Lung (tissue), 12 donors: ENCODE data around the gene DTNBP1. TPM values are rescaled to one million over a fixed set of nuclear protein-coding genes. Genes with fewer than 3 reads are reported as not detected.

Source experiments
- ATAC-seq: fragments of 200-7000 bp; cut with Tn5 transposase; one replicate; pipeline ENCODE4 v1.9.1; 2020; ENCODE audit warnings: moderate number of reproducible peaks; ENCODE audit not compliant: insufficient read depth, low FRiP score
- DNase-seq, 3 donors: peaks; one replicate each; pipeline ENCODE4 v3.0.0-alpha.2; 2013 to 2017
- H3K27ac ChIP-seq, 2 donors: one replicate each; pipeline ENCODE4 v1.5.1; 2013; ENCODE audit warnings: mild to moderate bottlenecking in 2 of 2, moderate library complexity in 2 of 2, control low read depth in 1 of 2, inconsistent platforms in 1 of 2, low read depth in 1 of 2, low read length in 1 of 2
- H3K27me3 ChIP-seq, 3 donors: one replicate each; pipeline ENCODE4 v1.5.1; 2013; ENCODE audit warnings: low read length in 2 of 3; ENCODE audit not compliant: control insufficient read depth in 3 of 3, insufficient read depth in 3 of 3
- H3K36me3 ChIP-seq, 4 donors: one replicate each; pipeline ENCODE4 v1.5.1; 2013; ENCODE audit warnings: low read length in 4 of 4, mild to moderate bottlenecking in 1 of 4, moderate library complexity in 1 of 4; ENCODE audit not compliant: control insufficient read depth in 4 of 4, insufficient read depth in 4 of 4
- H3K4me1 ChIP-seq, 5 donors: one replicate each; pipeline ENCODE4 v1.5.1; 2013; ENCODE audit warnings: low read length in 5 of 5, mild to moderate bottlenecking in 2 of 5, moderate library complexity in 1 of 5; ENCODE audit not compliant: control insufficient read depth in 5 of 5, insufficient read depth in 5 of 5
- H3K4me3 ChIP-seq: one replicate; pipeline ENCODE4 v1.5.1; 2013; ENCODE audit warnings: mild to moderate bottlenecking, control low read depth, moderate library complexity
- H3K9ac ChIP-seq, 2 donors: one replicate each; pipeline ENCODE4 v1.5.1; 2013; ENCODE audit warnings: low read length in 2 of 2, control low read depth in 1 of 2; ENCODE audit not compliant: insufficient read depth in 1 of 2
- H3K9me3 ChIP-seq, 4 donors: one replicate each; pipeline ENCODE4 v1.5.1; 2013; ENCODE audit warnings: low read length in 3 of 4, mild to moderate bottlenecking in 1 of 4, moderate library complexity in 1 of 4; ENCODE audit not compliant: control insufficient read depth in 4 of 4, insufficient read depth in 3 of 4
- WGBS, 2 donors: extraction: QIAGEN DNeasy Blood & Tissue Kit; methylation state at CpG; one replicate each; pipeline ENCODE4 v1.1.7; 2013; 5-methylcytosine and 5-hydroxymethylcytosine counted together
- polyA plus RNA-seq, 2 donors: library from polyadenylated mRNA; stranded (reverse); fragments of 200-250 nt; gene quantifications; one replicate each; pipeline ENCODE4 v1.2.1, GENCODE V29; 2013
- total RNA-seq, 2 donors: library from RNA; depleted of rRNA in 1 of 2; stranded (reverse); fragments of >200 nt in 1 of 2; gene quantifications; one replicate each; pipeline ENCODE4 v1.2.1, GENCODE V29; 2014 to 2021
- TF ChIP-seq, protein P1 (sequence below): IDR thresholded peaks from 2 replicates; pipeline ENCODE4 v1.5.1; 2012; ENCODE audit warnings: mild to moderate bottlenecking; ENCODE audit errors: control extremely low read depth, extremely low read depth
- donor health status: control.
- donor health status: control.
- donor health status: Bipolar disorder and iron deficiency.
- donor health status: healthy.
- donor health status: DM: yes; HTN: yes; CAD: no.

DTNBP1 gene
- total and polyA plus RNA-seq, 4 donors: 9.9 to 23.9 (median 20.5) TPM

DNA sequence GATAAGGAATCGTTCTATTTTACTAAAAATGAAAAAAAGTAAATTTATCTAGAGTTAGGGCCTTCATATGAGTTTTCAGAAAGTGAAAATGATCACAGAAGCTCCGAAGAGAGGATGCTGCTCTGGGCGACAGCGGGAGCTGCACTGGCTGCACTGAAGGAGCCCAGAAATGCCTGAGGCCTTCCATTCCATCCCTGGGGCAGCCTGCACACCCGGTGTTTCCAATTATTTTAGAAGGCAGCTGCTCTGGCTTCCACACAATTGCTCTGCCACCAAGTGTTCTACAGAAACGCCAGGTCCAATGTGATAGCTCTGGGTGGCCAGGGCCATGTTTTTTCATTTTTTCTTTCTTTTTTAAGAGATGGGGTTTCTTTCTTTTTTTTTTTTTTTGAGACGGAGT, 3.6 kb downstream of the DTNBP1 start:
- Histone ChIP-seq H3K27me3 (peaks cover 0 to 5% (median 0%) of the 10 kb centered on the region in 3 donors), H3K4me3 (no peak overlapping the region), H3K9ac (no peak overlapping the region), H3K27ac (no peak overlapping the region), H3K36me3 (no peaks in the 10 kb centered on the region), H3K4me1 (peaks cover 3 to 10% (median 5%) of the 10 kb centered on the region in 5 donors), H3K9me3 (no peaks in the 10 kb centered on the region)
- WGBS, 2 donors: 91% methylated on average over 7 of the region's 7 CpGs
- TF ChIP-seq, protein P1, sequence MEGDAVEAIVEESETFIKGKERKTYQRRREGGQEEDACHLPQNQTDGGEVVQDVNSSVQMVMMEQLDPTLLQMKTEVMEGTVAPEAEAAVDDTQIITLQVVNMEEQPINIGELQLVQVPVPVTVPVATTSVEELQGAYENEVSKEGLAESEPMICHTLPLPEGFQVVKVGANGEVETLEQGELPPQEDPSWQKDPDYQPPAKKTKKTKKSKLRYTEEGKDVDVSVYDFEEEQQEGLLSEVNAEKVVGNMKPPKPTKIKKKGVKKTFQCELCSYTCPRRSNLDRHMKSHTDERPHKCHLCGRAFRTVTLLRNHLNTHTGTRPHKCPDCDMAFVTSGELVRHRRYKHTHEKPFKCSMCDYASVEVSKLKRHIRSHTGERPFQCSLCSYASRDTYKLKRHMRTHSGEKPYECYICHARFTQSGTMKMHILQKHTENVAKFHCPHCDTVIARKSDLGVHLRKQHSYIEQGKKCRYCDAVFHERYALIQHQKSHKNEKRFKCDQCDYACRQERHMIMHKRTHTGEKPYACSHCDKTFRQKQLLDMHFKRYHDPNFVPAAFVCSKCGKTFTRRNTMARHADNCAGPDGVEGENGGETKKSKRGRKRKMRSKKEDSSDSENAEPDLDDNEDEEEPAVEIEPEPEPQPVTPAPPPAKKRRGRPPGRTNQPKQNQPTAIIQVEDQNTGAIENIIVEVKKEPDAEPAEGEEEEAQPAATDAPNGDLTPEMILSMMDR: no peak
- DNase-seq: no peak
- no peak for ATAC-seq

DNA sequence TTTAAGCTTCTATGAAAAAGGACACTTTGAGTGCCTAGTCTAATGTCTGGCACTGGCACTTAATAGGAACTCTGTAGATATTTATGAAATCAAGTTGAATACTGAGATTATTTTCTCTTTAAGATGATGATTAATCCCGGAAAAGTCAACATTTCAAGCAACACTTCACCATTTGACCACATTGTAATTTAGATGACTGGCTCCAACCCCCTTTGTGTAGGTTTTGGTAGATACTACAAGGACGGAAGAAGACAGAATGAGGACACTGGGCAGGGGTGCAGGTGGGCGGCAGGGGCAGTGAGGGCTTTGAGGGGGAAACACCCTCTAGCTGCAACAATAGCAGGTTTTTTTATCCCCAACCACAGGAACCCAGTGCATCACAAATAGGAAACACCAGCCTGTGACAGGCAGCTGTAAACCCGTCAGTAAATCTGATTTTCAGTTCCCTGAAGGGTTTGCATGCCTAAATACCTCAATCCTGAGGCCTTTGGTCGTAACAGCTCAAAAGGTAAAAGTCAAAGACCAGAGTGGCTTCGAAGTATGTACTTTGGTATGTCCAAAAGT, 4.6 kb downstream of the DTNBP1 start:
- Histone ChIP-seq H3K27me3 (no peaks in the 10 kb centered on the region), H3K9ac (no peak overlapping the region), H3K4me1 (peaks cover 3 to 7% (median 5%) of the 10 kb centered on the region in 5 donors), H3K36me3 (no peaks in the 10 kb centered on the region), H3K4me3 (no peak overlapping the region), H3K9me3 (no peaks in the 10 kb centered on the region), H3K27ac (no peak overlapping the region)
- ATAC-seq: no peak
- no peak for DNase-seq
- WGBS, 2 donors: 73% methylated on average over 6 of the region's 6 CpGs
- TF ChIP-seq, protein P1: no peak

DNA sequence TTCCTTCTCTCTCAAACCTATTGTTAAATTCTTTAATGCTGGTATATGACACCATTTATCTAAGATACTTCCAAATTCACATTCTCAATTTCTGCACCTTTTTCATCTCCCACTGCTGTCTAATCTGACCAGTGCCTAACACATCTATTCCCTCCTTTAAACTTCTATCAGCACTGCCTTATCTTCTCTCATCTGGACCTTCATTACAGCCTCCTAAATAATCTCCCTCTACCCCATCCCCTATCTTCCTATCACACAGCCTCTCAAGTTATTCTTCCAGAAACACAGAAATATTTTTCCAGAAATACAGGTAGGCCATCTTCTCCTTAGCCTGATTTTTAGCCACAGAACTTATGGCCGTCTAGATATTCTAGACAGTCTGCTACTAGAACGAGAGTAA, 5.5 kb downstream of the DTNBP1 start:
- Histone ChIP-seq H3K4me1 (peaks cover 3 to 7% (median 5%) of the 10 kb centered on the region in 5 donors), H3K36me3 (no peaks in the 10 kb centered on the region), H3K9me3 (no peaks in the 10 kb centered on the region), H3K27ac (no peak overlapping the region), H3K4me3 (no peak overlapping the region), H3K27me3 (no peaks in the 10 kb centered on the region), H3K9ac (no peak overlapping the region)
- DNase-seq (no peak), ATAC-seq (no peak)
- TF ChIP-seq, protein P1: no peak
- 88 to 92% methylated on average over 2 of the region's 2 CpGs for WGBS, 2 donors

DNA sequence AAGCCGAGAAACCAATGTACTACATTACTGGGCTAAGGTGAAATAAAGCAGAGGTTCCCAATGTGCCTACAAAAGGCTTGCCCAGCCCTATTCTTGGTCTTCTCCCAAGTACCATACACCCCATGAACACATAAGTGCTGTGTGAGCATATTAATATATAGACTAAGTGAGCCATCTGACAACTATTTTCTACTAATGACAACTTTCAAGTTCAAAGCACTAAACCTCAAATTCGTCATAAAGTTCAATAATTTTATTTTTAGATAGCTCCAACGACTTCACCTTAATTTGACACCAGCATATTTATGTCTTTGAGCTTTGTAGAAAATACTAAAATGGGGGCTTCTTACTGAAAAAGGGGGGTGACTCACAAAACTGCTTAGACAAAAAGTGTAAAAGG, 6.7 kb downstream of the DTNBP1 start:
- no peaks in the 10 kb centered on the region for H3K36me3 ChIP-seq
- peaks cover 0 to 4% (median 0%) of the 10 kb centered on the region in 5 donors for H3K4me1 ChIP-seq
- no peaks in the 10 kb centered on the region for H3K9me3 ChIP-seq
- no peak overlapping the region for H3K9ac ChIP-seq
- TF ChIP-seq, protein P1: no peak
- ATAC-seq (no peak), DNase-seq (no peak)
- H3K4me3 ChIP-seq: no peak overlapping the region
- no peak overlapping the region for H3K27ac ChIP-seq
- 88 to 91% methylated on average over 3 of the region's 3 CpGs for WGBS, 2 donors
- no peaks in the 10 kb centered on the region for H3K27me3 ChIP-seq
